PC-3 (cell line): ENCODE measurements around the gene NR1H4. TPM values are rescaled to one million over a fixed set of nuclear protein-coding genes. Genes with fewer than 3 reads are reported as not detected.

Source experiments
- ATAC-seq: fragments of 200-7000 bp; cut with Tn5 transposase; 2 replicates; pipeline ENCODE4 v1.9.1; 2020; ENCODE audit warnings: mild to moderate bottlenecking, moderate library complexity
- BruUV-seq: library from RNA; stranded (reverse); fragments of 400-500 nt; replicated peaks from 2 replicates; lab custom pipeline; 2021; lab: Mats Ljungman, UMichigan
- CTCF ChIA-PET: fragments of 300-600 bp; sonication (Branson Sonifier 250); formaldehyde crosslinking; loops from one replicate; lab custom pipeline; 2022; ENCODE audit warnings: antibody characterized with exemption; lab: Charles Lee
- POLR2A ChIA-PET: fragments of 300-600 bp; sonication (Branson Sonifier 250); formaldehyde crosslinking; loops from one replicate; lab custom pipeline; 2022; ENCODE audit warnings: antibody characterized with exemption; ENCODE audit not compliant: unreplicated experiment; lab: Charles Lee
- DNase-seq: peaks from one replicate; pipeline ENCODE4 v3.0.0-alpha.2; 2015
- H2AFZ ChIP-seq: fragments of 300-600 bp; sonication (generic); 2 replicates; pipeline ENCODE4 v1.6.0; 2016; ENCODE audit warnings: antibody characterized with exemption, low read length
- H3F3A ChIP-seq: fragments of 300-600 bp; sonication (generic); one replicate; pipeline ENCODE4 v1.6.0; 2017; ENCODE audit warnings: antibody characterized with exemption, low read length, control low read depth, mild to moderate bottlenecking; ENCODE audit not compliant: unreplicated experiment
- H3K27ac ChIP-seq: fragments of 300-600 bp; sonication (generic); 2 replicates; pipeline ENCODE4 v1.5.1; 2016; ENCODE audit warnings: mild to moderate bottlenecking, low read length
- H3K27me3 ChIP-seq: fragments of 300-600 bp; sonication (generic); 2 replicates; pipeline ENCODE4 v1.6.1; 2016; ENCODE audit warnings: low read length, mixed read lengths
- H3K36me3 ChIP-seq: fragments of 300-600 bp; sonication (generic); 2 replicates; pipeline ENCODE4 v1.6.1; 2016; ENCODE audit warnings: low read depth, mixed run types, low read length, mixed read lengths
- H3K4me1 ChIP-seq: fragments of 300-600 bp; sonication (generic); 2 replicates; pipeline ENCODE4 v1.5.1; 2016; ENCODE audit warnings: low read length; ENCODE audit not compliant: insufficient read depth
- H3K4me2 ChIP-seq: fragments of 300-600 bp; sonication (generic); 2 replicates; pipeline ENCODE4 v1.6.0; 2016; ENCODE audit warnings: low read length
- H3K4me3 ChIP-seq: fragments of 300-600 bp; sonication (generic); 2 replicates; pipeline ENCODE4 v1.5.1; 2016; ENCODE audit warnings: mild to moderate bottlenecking, low read length, mixed read lengths
- H3K79me2 ChIP-seq: fragments of 300-600 bp; sonication (generic); 2 replicates; pipeline ENCODE4 v1.6.1; 2017; ENCODE audit warnings: low read length, mixed read lengths
- H3K9ac ChIP-seq: fragments of 300-600 bp; sonication (generic); 2 replicates; pipeline ENCODE4 v1.6.0; 2016; ENCODE audit warnings: mild to moderate bottlenecking, low read length
- H3K9me2 ChIP-seq: fragments of 300-600 bp; sonication (generic); replicated peaks from 2 replicates; pipeline ENCODE4 v1.6.1; 2016; ENCODE audit warnings: mixed run types, low read length, mixed read lengths
- H3K9me3 ChIP-seq: fragments of 300-600 bp; sonication (generic); 2 replicates; pipeline ENCODE4 v1.6.1; 2016; ENCODE audit warnings: low read length, mixed read lengths
- H4K20me1 ChIP-seq: fragments of 300-600 bp; sonication (generic); 2 replicates; pipeline ENCODE4 v1.6.1; 2016; ENCODE audit warnings: low read length, mixed read lengths
- CTCF ChIP-seq: fragments of 300-600 bp; sonication (generic); conservative IDR thresholded peaks from 2 replicates; pipeline ENCODE4 v1.5.1; 2017; ENCODE audit warnings: antibody characterized with exemption, low read depth, mild to moderate bottlenecking, low read length
- EZH2 ChIP-seq: fragments of 300-600 bp; sonication (generic); IDR thresholded peaks from one replicate; pipeline ENCODE4 v1.6.1; 2017; ENCODE audit warnings: antibody characterized with exemption, mild to moderate bottlenecking, low read length; ENCODE audit not compliant: unreplicated experiment
- EZH2phosphoT487 ChIP-seq: fragments of 300-600 bp; sonication (generic); IDR thresholded peaks from 2 replicates; pipeline ENCODE4 v1.6.1; 2018; ENCODE audit warnings: mild to moderate bottlenecking, antibody characterized with exemption, low read length, borderline replicate concordance
- intact Hi-C: fragments of 100-400 bp; cut with micrococcal nuclease; formaldehyde crosslinking; loops from 2 replicates; pipeline ENCODE4 v1.9.0; 2023
- total RNA-seq: library from RNA; depleted of rRNA; stranded (reverse); fragments of >200 nt; gene quantifications from 2 replicates; pipeline ENCODE4 v1.2.3, GENCODE V29; 2014

NR1H4 gene
- total RNA-seq, 1 experiment from 2014 or later: not detected

GRCh38 chr12:100584256-100584655 lies 110.6 kb downstream of the NR1H4 start:
- BruUV-seq: no TSS peak
- CTCF ChIA-PET: no interaction called here
- DNase-seq: no peak
- intact Hi-C loops: no loop called here
- TF ChIP-seq EZH2phosphoT487 (no peak), EZH2 (no peak), CTCF (no peak)
- Histone ChIP-seq H3K79me2 (peaks cover 58% of the 10 kb centered on the region), H3K27ac (no peak overlapping the region), H3K4me3 (no peak overlapping the region), H3K9me3 (0 out of 2 replicates have a peak, but pooled peaks cover 17% of the 10 kb centered on the region), H3K9ac (no peak overlapping the region), H4K20me1 (no peaks in the 10 kb centered on the region), H2AFZ (no peak overlapping the region), H3K9me2 (no peaks in the 10 kb centered on the region), H3K4me2 (no peak overlapping the region), H3K27me3 (no peaks in the 10 kb centered on the region), H3K4me1 (no peaks in the 10 kb centered on the region), H3F3A (no peaks in the 10 kb centered on the region), H3K36me3 (peaks cover 13% of the 10 kb centered on the region; the same call in 1 of the 2 replicates)
- POLR2A ChIA-PET: no interaction called here
- no peak for ATAC-seq

DNA sequence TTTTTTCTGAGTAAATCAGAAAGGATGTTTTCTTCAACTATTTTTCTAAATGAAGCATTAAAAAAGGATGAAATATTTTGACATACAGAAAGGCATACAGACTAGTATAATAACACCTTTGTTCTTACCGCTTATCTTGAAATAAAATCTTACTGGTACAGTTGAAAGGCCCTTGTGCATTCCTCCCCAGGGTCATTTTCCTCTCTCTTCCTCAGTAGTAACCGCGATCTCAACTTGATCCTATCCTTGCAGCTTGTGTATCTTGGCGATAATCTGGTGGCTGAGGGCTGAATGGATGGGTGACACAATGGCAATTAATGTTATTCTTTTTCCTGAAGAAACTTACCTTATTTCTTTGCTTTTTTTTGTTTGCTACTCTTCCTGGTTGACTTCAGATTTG lies 118.3 kb downstream of the NR1H4 start:
- H3K9me3 ChIP-seq: 0 out of 2 replicates have a peak, but pooled peaks cover 4% of the 10 kb centered on the region
- no peak overlapping the region for H3K4me2 ChIP-seq
- DNase-seq: no peak
- ChIA-PET CTCF (no interaction called here), POLR2A (interaction anchor here (0.5 kb wide), 1 partner anchor 87 kb away, joined by 7 read pairs; no protein-coding TSS in a partner anchor)
- no peaks in the 10 kb centered on the region for H3K9me2 ChIP-seq
- no peak for TF ChIP-seq EZH2phosphoT487
- no peak for TF ChIP-seq CTCF
- no peak for TF ChIP-seq EZH2
- H3K27me3 ChIP-seq: no peaks in the 10 kb centered on the region
- no peak overlapping the region for H3K27ac ChIP-seq
- H4K20me1 ChIP-seq: peaks cover 5% of the 10 kb centered on the region; the same call in 1 of the 2 replicates
- no peak overlapping the region for H3K4me3 ChIP-seq
- intact Hi-C loops: no loop called here
- no peak overlapping the region for H2AFZ ChIP-seq
- BruUV-seq: no TSS peak
- no peak; the same call in 1 of the 2 replicates for ATAC-seq
- no peaks in the 10 kb centered on the region; the same call in 1 of the 2 replicates for H3K36me3 ChIP-seq
- no peak overlapping the region for H3K9ac ChIP-seq
- peaks cover 18% of the 10 kb centered on the region for H3K79me2 ChIP-seq
- no peaks in the 10 kb centered on the region for H3F3A ChIP-seq
- no peaks in the 10 kb centered on the region for H3K4me1 ChIP-seq

DNA sequence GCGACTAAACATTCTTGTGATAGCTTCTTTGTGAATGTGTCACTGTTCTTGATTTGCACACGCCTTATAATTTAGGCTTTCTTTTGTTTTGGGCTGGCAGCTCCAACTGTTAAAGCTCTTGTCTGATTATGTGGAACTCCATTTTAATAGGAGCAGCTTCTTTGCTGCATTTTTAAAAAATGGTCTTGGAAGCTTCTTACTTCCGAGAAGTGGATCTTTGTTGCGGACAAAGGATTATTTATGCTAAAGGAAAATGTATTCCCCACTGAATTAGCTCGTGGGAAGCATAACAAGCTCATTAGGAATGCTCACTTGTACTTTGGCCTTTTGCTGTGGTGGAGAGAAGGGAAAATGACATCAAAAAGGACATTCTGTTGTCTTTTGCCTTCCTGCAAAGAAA lies 119.8 kb downstream of the NR1H4 start:
- no TSS peak for BruUV-seq
- no peak for ATAC-seq
- Histone ChIP-seq H3K36me3 (no peaks in the 10 kb centered on the region), H3K79me2 (peaks cover 18% of the 10 kb centered on the region), H3K9me3 (no peaks in the 10 kb centered on the region), H3K27ac (no peak overlapping the region), H3K27me3 (no peaks in the 10 kb centered on the region), H3K4me1 (no peaks in the 10 kb centered on the region), H4K20me1 (peaks cover 5% of the 10 kb centered on the region; the same call in 1 of the 2 replicates), H3K4me3 (no peak overlapping the region), H3K4me2 (no peak overlapping the region), H2AFZ (0 out of 2 replicates have a peak overlapping the region, but pooled peaks have one; percentile 15), H3K9me2 (no peaks in the 10 kb centered on the region), H3F3A (no peaks in the 10 kb centered on the region), H3K9ac (no peak overlapping the region)
- no peak for TF ChIP-seq EZH2
- no peak for TF ChIP-seq CTCF
- TF ChIP-seq EZH2phosphoT487: no peak
- CTCF ChIA-PET: no interaction called here
- intact Hi-C loops: no loop called here
- no peak for DNase-seq
- POLR2A ChIA-PET: no interaction called here
